ENCODE results near the gene DUSP6. TPM values are rescaled to one million over a fixed set of nuclear protein-coding genes. Genes with fewer than 3 reads are reported as not detected.

Gene DUSP6
- total and polyA plus RNA-seq, 2 of the 13 experiments (the other 11 are each of a cell fraction or from before 2014, with no cell fraction given): 40.9 to 161 TPM

- TF ChIP-seq ZNF691 (CRISPR knock-in tag; IDR thresholded peaks at IDR 0.05; ENCODE audit: borderline replicate concordance, low read depth) (peak; percentile 41; the same call in 1 of the 2 replicates), E2F1 (CRISPR knock-in tag; IDR thresholded peaks at IDR 0.05) (0 out of 2 replicates have a peak, but pooled peaks have one; percentile 4), AKNA (CRISPR knock-in tag; IDR thresholded peaks at IDR 0.05; ENCODE audit: borderline replicate concordance) (no peak), ZNF124 (CRISPR knock-in tag; IDR thresholded peaks at IDR 0.05) (0 out of 2 replicates have a peak, but pooled peaks have one; percentile 51), ZBTB43 (CRISPR knock-in tag; conservative IDR thresholded peaks at IDR 0.05) (peak; percentile 97), PAXIP1 (CRISPR knock-in tag; conservative IDR thresholded peaks at IDR 0.05) (peak; percentile 65), NKX3-1 (CRISPR knock-in tag; IDR thresholded peaks at IDR 0.05) (0 out of 2 replicates have a peak, but pooled peaks have one; percentile 7), ZC3H4 (CRISPR knock-in tag; IDR thresholded peaks at IDR 0.05; ENCODE audit: borderline replicate concordance) (peak; percentile 4; the same call in 1 of the 2 replicates), HNF4A (CRISPR knock-in tag; IDR thresholded peaks at IDR 0.05) (peak; percentile 78), CBX2 (IDR thresholded peaks at IDR 0.05; ENCODE audit: low read depth, low read length) (no peak), CBX2 (CRISPR knock-in tag; IDR thresholded peaks at IDR 0.05; ENCODE audit: low read depth) (0 out of 2 replicates have a peak, but pooled peaks have one; percentile 44), HDAC1 (CRISPR knock-in tag; IDR thresholded peaks at IDR 0.05) (peak; percentile 72; the same call in 1 of the 2 replicates)
These were observed 3.2 kb upstream of the DUSP6 start (continued) for GRCh38 chr12:89355243-89356068.
